HG03378 (cell line): ENCODE measurements around the gene FHDC1.

Experiments
- ATAC-seq: cut with Tn5 transposase; IDR thresholded peaks from one replicate; pipeline ENCODE4 v1.9.1; 2021; ENCODE audit warnings: mild to moderate bottlenecking, moderate library complexity; ENCODE audit not compliant: unreplicated experiment

Gene FHDC1

DNA sequence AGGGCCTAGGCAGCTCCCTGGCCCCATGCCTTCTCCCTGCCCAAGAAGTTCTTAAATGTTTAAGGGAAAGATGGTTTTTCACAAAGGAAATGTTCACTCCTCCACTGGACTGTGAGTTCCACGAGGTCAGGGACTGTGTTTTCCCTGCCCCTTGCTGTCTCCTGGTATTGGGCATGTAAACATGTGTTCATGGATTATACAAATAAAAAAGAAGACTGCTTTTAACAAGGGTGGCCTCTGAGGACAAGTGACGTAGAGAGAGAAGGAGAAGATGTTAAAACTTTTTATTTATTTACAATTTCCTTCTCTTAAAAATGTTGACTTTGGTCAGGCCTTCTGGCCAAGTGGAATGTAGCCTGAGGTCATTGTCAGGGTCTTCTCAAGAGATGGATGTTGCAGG, 66.0 kb downstream of the FHDC1 start:
- no peak for ATAC-seq

DNA sequence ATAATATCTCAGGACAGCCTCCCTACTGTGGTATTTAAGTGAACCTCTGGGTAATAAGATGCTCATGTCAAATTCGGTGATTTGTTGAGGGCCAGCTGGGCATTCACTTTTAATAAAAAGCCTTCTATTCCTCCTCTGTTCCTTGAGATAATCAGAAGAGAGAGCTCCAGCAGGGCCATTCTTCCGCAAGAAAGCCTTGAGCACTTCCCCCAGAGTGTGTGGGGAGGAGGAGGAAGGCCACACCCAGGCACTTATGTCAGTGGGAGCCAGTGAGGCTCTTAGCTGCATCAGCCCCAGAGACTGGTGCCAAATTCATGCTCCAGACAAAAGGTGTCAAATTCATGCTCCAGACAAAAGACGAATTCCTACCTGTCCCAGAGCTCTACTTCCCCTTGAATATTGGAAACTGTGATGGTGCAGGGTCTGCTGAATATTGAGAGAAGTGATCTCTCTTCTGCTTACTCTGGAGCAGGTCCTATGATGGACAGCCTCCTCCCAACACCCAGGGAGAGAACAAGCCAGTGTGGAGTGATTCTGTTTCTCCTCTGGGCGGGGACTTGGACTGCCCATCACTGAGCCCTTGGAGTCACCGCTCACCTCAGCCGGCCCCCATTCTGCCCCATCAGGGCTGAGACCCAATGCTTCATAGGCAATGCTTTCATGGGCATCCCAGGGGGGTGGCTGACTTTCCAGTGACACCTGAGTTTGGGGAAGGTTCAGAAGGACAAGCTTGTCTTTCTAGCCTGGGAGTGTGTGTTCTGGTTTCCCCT, 68.1 kb downstream of the FHDC1 start:
- no peak for ATAC-seq

DNA sequence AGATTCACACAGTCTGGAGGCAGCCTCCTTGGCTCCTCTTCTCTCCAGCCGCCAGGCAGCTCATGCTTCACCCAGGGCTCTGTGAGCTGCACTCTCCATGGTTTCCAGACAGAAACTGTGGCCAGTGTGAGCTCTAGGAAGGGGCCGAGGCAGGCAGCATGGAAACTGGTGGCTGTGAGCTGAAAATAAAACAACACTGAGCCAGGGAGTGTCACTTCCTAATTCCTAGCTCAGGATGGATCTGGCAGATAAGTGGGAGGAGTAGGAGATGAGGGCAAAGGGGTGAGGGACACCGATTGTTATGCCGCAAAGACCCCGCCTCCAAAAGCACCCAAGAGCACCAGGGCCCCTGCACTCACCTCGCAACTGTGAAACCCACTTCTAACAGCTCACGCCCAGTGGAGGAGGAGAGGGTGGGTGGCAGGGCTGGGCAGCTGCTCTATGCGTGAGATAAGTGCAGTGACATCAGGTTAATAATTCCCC, 69.8 kb downstream of the FHDC1 start:
- no peak for ATAC-seq

DNA sequence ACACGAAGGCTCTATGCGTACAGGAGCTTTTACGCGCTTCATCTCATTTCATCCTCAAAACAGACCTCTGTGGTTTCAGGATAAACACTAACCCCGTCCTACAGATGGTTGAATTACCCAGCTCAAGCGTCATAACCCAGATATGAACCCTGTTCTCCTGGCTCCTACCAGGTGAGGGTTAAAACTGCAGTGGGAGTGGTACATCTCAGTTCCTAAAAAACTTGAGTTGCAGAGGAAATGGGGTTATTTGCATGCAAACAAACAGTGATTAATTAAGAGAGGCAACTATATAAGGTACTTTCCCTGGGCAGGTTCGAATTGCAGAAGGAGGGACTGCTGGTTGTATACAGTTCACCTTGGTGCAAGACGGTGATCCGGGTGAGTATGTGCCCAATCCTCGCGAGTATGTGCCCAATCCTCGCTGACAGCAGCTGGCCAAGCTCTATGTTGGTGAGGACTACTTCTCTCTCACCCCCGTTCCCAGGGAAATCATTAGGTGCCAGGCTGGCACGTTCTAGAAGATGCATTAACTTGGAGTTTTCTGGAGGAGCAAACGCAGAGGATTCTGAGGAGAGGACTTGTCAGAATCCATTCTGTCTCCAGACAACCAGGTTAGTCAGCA, 72.6 kb downstream of the FHDC1 start:
- ATAC-seq, result peak; percentile 80

DNA sequence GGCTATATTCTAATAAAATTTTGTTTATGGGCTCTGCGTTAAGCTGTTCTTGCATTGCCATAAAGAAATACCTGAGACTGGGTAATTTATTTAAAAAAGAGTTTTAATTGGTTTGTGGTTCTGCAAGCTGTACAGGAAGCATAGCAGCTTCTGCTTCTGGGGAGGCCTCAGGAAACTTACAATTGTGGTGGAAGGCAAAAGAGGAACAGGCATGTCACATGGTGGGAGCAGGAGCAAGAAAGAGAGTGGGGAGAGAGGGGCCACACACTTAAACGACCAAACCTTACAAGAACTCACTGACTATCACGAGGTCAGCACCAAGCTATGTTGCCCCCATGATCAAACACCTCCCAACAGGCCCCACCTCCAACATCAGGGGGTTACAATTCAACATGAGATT, 74.0 kb downstream of the FHDC1 start:
- ATAC-seq, result no peak

DNA sequence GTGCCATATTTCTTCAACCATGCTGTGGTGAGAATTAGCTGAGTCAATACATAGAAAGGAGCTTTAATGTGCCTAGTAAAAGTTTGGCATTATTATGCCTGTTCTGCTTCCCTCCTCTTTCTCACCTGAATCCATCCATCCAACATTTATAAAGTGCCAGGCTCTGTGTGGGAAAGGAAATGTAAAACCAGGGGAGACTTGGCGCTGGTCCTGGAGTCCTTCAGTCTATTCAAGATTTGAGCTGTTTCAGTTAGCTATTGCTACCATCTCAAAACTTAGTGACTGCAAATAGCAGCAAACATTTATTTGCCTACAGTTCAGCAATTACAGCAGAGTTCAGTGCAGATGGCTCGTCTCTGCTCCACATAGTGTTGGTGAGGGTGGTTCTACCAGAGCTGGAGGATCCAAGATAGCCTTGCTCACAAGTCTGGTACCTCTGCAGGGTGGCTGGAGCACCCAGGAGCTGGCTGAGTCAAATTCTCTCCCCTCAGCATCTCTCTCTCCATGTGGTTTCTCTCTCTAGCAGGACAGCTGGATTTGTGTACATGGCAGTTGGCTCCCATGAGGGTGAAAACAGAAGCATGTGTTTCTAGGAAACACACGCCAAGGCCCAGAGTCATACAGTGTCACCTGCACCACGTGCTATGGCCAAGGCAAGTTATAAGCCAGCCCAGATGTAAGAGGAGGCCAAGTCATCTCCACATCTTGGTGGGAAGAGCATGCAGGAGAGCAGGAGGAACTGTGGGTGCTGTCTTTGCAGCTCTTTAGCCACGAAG, 77.3 kb downstream of the FHDC1 start:
- ATAC-seq, result no peak

DNA sequence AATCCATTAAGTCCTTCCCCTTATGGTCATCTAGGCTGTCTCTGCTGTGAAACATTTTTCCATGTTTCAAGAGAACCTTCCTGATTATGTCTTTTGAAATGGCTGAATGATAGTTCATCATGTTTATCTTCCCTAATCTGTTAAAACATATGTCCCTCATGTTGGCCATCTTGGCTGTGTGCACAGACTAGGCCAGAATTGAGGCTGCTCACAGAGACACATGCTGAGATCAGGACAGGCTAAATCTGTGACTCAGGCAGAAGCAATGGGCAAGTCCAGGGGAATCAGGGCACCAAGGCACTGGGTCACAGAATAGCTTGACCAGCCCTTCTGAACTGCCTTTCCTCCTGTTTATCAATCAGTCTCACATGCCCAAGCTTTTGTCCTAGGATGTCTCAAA, 78.3 kb downstream of the FHDC1 start:
- no peak for ATAC-seq

DNA sequence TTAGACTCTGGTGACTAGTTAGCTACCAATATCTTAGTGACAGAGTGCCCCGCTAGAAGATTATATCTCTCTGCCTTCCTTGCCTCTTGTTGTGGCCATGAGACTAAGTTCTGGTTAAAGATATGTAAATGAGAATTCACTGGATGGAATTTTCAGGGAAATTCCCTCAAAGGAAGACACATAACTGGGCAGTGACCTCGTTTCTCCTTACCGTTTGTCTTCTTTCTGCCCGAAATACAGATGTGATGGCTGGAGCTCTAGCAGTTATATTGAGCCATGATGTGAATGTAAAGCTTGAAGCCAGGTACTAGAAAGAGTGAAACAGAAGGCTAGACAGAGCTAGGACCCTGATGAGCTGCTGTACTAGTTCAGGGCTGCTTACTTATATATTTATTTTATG, 80.5 kb downstream of the FHDC1 start:
- ATAC-seq, result no peak

DNA sequence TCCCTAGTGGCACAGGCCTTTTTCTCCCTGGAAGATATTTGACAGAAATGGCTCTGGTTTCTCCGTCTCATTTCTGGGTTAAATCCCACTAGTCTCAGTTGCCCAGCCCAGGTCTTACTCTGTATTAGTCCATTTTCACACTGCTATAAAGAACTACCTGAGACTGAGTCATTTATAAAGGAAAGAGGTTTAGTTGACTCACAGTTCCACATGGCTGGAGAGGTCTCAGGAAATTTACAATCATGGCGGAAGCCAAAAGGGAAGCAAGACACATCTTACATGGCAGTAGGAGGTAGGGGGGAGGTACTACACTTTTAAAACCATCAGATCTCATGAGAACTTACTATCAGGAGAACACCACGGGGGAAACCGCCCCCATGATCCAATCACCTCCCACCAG, 81.9 kb downstream of the FHDC1 start:
- ATAC-seq, result no peak

DNA sequence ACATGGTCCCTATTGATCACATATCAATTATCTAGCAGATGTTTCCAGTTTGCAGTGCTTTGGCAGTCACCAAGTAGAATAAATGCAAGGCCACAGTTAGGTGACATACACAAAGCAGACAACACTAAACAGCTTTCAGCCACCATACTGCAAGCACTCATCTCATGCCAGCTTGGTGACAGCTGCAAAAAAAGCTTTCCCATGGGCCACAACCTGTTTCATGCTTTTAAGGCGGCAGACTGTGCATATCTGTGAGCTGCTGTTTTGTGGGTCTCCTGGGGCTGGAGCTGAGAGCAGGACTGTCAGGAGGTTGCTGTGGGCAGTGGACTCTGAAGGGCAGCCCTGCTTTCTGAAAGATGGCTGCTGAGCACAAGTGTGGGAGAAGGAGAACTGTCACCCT, 82.6 kb downstream of the FHDC1 start:
- no peak for ATAC-seq

DNA sequence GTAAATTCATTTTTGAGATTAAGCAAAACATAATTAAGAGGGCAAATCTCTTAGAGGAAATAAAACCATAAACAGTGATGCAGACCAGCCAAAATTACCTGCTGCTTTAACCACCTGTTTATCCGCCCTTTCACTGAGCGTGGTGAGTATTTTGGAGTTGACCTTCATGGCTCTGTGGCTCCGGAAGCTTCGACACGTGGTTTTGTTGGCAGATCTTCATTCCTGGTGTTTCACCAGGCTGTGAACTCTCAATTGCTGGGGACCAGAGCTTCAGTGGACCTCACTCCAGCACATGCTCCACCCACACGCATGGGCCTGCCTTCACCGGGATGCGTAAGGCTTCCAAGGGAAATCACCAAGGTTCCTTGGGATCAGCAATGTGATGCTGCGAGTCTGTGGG, 83.8 kb downstream of the FHDC1 start:
- no peak for ATAC-seq

DNA sequence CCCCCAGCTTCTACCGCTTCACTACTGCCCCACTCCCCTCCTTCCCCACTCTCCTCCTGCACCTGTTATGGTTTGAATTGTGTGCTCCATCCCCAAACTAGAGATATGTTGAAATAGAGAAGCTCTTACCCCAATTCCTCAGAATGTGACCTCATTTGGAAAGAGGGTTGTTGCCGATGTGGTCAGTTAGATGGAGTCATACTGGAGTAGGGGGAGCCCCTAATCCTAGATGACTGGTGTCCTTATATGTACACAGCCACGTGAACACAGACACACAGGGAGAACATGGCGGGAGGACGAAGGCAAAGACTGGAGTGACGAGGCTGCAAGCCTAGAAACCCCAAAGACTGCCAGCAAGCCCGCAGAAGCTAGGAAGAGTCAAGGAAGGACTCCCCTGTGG, 84.3 kb downstream of the FHDC1 start:
- ATAC-seq, result no peak

DNA sequence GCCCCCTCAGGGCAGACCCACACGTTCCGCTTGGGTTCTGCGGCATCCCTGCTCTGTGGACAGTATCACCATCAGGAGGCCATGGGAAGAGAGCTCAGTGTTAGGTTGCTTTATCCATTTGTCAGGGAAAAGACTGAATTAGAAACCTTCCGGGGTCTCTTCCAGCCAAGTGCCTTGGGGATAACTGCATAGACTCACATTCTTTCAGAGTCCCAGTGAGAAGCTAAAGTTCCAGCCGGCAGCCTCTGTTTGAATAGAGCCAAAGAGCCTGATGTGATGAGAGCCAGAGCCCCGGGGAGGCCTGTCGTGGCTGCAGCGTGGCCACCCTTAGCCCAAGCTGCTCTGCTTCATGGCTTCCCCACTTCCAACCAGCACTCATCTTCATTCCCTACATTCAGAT, 85.2 kb downstream of the FHDC1 start:
- ATAC-seq, result no peak

DNA sequence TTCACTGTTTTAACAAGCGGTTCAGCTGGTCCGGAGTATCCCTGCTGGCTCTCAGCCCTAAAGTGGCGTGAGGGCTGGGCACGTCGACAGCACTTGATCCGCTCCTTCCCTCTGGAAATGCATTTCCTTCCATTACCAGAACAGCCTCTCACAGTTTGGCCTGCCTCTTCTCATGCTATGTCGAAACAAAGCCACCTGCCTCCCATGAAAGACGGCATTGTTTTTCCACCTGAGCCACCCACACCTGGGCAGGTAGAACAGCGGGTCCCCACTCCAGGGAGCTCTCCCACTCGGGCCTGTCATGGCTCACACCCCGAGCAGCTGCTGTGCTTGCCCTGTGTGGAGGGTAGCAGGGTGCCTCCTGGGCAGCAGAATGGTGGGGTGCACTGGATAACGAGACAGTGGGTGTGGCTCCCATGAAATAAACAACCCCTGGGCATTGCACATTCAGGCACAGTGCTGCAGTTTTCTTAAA, 86.2 kb downstream of the FHDC1 start:
- ATAC-seq, result no peak

DNA sequence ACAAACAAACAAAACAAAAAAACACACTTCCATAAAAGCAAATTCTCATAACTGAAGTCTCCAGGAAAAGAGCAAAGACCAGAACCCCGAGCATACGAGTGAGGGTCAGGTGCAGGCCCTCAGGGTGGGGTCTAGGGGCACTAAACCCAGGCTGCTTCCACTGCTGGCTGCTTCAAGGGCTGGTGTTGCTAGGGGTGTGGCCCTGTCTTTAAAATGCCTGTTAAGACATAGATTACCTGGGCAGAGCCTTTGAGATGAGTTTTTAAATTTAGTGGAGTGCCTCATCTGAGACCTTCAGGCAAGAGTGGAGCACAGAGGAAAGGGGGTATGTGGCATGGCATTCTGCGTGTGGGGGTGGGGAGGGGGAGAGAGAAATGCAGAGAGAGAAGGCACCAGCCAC, 87.0 kb downstream of the FHDC1 start:
- no peak for ATAC-seq

DNA sequence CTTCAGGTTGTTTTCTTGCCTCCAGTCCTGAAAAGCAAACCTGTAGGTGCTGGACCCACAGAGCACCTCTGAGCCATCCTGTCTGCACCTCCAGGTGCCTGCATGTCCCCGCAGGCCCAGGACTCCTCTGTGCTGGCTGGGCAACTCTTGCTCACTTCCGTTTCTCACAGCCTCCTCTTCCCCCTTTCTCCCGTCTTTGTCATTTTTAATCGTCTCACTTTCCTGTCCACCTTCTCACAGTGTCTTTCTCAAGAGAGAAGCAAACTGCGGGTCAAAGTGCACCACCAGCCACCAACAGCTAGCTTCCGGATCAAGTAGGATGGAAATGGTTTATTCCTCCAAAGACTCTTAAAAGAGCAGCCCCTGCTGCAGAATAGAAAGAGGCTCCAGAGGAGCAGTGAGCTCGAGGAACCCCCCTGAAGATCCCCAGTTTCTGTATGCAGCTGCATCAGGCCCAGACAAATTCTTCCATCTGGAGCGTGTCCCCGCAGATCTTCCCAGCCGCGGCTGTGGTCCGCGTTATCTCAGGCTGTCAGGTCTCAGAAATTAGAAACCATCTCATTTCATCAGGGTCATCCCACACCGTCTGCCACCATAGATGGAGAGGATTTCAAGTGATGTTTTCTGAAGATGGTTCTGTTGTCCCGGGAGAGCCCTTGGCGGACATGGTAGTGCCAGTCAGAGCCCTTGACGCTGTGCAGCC, 87.7 kb downstream of the FHDC1 start:
- ATAC-seq, result no peak

DNA sequence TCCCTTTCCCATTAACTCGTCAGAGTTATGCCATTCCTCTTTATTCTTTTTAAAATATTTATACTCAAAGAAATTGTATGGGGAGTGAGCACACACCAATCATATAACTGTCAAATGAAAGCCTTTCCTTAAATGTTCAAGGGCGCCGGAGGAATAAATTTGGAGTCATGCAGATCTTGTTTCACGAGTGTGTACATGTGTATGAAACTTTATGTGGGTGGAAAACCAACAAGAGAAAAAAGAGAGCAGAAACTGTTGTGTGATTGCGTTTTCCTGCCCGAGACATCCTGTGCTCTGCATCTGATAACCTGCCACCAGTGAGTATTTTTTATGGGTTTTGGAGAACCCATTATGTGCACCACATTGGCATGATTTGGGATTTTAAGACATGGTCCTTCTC, 88.3 kb downstream of the FHDC1 start:
- ATAC-seq, result no peak

DNA sequence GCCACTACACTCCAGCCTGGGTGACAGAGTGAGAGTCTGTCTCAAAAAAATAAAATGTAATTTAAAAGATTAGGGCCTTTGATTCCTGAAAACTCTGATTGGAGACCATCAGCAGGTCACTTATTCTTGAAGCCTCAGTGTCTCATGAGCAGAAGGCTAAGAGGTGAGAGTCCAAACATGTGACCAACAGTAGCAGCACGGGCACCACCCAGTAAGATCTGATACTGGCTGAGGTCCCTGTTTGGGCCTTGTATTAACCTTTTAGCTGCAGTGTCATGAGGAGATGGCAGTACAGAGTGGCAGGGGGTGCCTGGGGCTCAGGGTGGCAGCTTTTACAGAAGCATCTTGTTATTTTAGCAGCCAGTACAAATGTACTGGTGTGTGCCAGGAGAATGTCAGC, 89.3 kb downstream of the FHDC1 start:
- ATAC-seq, result no peak

DNA sequence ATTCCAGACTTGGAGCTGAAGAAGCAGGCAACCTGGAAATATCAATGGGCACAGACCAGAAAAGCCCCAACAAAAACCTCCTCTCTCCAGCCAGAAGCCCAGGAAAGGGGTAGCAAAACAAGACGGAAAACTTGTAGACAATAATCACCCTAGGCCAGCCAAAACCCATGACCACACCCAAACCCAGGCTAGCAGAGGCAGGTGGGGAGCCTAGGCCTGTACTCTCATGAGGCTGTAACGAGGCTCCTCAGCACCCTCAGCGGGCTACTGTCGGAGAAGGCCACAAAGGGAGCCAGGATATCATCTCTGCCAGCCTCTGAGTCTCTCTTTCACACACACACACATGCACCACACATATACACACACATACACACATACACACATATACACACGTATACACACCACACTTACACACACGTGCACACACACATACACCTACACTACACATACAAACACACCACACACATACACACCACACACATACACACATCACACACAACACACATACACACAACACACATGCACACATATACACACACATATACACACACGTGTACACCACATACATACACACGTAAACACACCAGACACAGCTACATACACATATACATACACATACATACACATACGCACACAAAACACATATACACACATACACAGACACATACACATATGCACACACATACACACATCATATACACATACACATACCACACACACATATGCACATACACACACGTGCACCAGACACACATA, 90.6 kb downstream of the FHDC1 start:
- ATAC-seq, result no peak

DNA sequence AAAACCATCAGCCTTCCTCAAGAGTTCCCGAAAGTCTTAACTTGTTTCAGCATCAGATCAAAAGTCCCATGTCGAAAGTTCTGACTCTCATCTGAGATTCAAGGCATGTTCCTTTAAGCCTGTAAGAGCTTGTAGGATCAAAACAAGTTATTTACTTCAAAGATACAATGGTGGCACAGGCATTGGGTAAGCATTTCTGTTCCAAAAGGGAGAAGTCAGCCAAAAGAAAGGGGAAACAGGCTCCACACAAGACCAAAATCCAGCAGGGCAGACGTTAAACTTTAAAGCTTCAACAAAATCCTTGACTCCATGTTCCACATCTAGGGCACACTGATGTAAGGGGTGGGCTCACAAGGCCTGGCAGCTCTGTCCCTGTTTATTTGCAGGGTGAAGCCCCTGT, 91.7 kb downstream of the FHDC1 start:
- ATAC-seq, result no peak
